ENCODE data around the gene SDS. TPM values are rescaled to one million over a fixed set of nuclear protein-coding genes. Genes with fewer than 3 reads are reported as not detected.

The SDS gene
- total and polyA plus RNA-seq, 2 donors (not counting 3 experiments of a cell fraction or from before 2014, with no cell fraction given): not detected

GRCh38 chr12:113398346-113399290, 5.1 kb downstream of the SDS start:
- dilution Hi-C loops (cut with MboI; ENCODE audit: extremely low pct_ligation_motif_present, low sequenced_read_pairs): no loop called here
- CTCF ChIA-PET: interaction anchor here (0.7 to 1.2 kb wide), 2 partner anchors 27 to 29 kb away, joined by 3 to 5 read pairs; no protein-coding TSS in a partner anchor

More at GRCh38 chr12:113398346-113399290, 5.1 kb downstream of the SDS start:
- Histone ChIP-seq H3K4me2 (ENCODE audit: insufficient read depth, low read length) (no peak overlapping the region), H4K20me1 (replicated peaks; ENCODE audit: control insufficient read depth, extremely low read depth, insufficient read depth, low read length) (no peaks in the 10 kb centered on the region), H2AFZ (ENCODE audit: low read depth, low read length) (no peak overlapping the region), H3K4me3 (replicated peaks in 1 of 3; ENCODE audit: insufficient read depth in 1 of 3, low read depth in 1 of 3, low read length in 3 of 3) (no peak overlapping the region), H3K9me1 (replicated peaks; ENCODE audit: control insufficient read depth, extremely low read depth, insufficient read depth, low read length) (no peaks in the 10 kb centered on the region), H3K27ac (ENCODE audit: insufficient read depth, low read depth, low read length) (no peak overlapping the region), H3K9ac (replicated peaks; ENCODE audit: extremely low read depth, insufficient read depth, low read length) (no peak overlapping the region), H3K36me3 (ENCODE audit: control insufficient read depth in 2 of 2, extremely low read depth in 1 of 2, insufficient read depth in 2 of 2, low read length in 2 of 2) (no peaks in the 10 kb centered on the region), H3K9me3 (replicated peaks; ENCODE audit: control insufficient read depth, insufficient read depth, low read length) (no peaks in the 10 kb centered on the region), H3K79me2 (ENCODE audit: control insufficient read depth, insufficient read depth, low read length) (no peaks in the 10 kb centered on the region), H3K27me3 (ENCODE audit: control insufficient read depth in 2 of 2, insufficient read depth in 2 of 2, low read length in 2 of 2) (no peaks in the 10 kb centered on the region), H3K4me1 (ENCODE audit: control insufficient read depth, extremely low read depth, insufficient read depth, low read length) (no peaks in the 10 kb centered on the region)
- BruUV-seq (replicated peaks): no TSS peak
- intact Hi-C loops (cut with micrococcal nuclease): no loop called here
- DNase-seq (ENCODE audit: low read depth, low spot score): no peak
- FAIRE-seq: no peak
- TF ChIP-seq CTCF (IDR thresholded peaks at IDR 0.05; ENCODE audit: extremely low read depth in 1 of 2, insufficient read depth in 1 of 2, low read depth in 1 of 2, low read length in 2 of 2): no peak
- no peak for TF ChIP-seq POLR2AphosphoS5 (IDR thresholded peaks at IDR 0.05; ENCODE audit: insufficient read depth, low read depth, low read length)
- no peak for TF ChIP-seq POLR2A (IDR thresholded peaks at IDR 0.05; ENCODE audit: low read depth, low read length)
- TF ChIP-seq FOS (IDR thresholded peaks at IDR 0.05; ENCODE audit: borderline replicate concordance, insufficient read depth, low read length): no peak
- no peak for TF ChIP-seq JUN (IDR thresholded peaks at IDR 0.05; ENCODE audit: borderline replicate concordance, insufficient read depth, insufficient read length, low read depth)
- no peak for TF ChIP-seq GATA2 (IDR thresholded peaks at IDR 0.05; ENCODE audit: insufficient read depth, insufficient read length, low read depth, low read length)
- TF ChIP-seq EZH2 (IDR thresholded peaks at IDR 0.05; ENCODE audit: borderline replicate concordance, low read depth, low read length, severe bottlenecking): no peak
- TF ChIP-seq MAX (IDR thresholded peaks at IDR 0.05; ENCODE audit: insufficient read depth, insufficient read length): no peak
- TF ChIP-seq MYC (IDR thresholded peaks at IDR 0.05; ENCODE audit: low read depth, low read length): no peak
- POLR2A ChIA-PET: no interaction called here
